Colonic mucosa (tissue), 4 donors: Measurements from ENCODE around the gene CCT7. TPM values are rescaled to one million over a fixed set of nuclear protein-coding genes. Genes with fewer than 3 reads are reported as not detected.

Experiments used
- DNase-seq: peaks from one replicate; pipeline ENCODE4 v3.0.0-alpha.2; 2020
- H3K27ac ChIP-seq: fragments of 200-600 bp; one replicate; pipeline ENCODE4 v1.8.0; 2021
- H3K27me3 ChIP-seq: fragments of 200-600 bp; one replicate; pipeline ENCODE4 v1.8.0; 2021
- H3K36me3 ChIP-seq: fragments of 200-600 bp; one replicate; pipeline ENCODE4 v1.8.0; 2021
- H3K4me1 ChIP-seq: fragments of 200-600 bp; one replicate; pipeline ENCODE4 v1.8.0; 2021; ENCODE audit warnings: mild to moderate bottlenecking
- H3K4me3 ChIP-seq: fragments of 200-600 bp; one replicate; pipeline ENCODE4 v1.8.0; 2021
- H3K9ac ChIP-seq, 2 donors: one replicate each; pipeline ENCODE4 v1.7.0; 2013; ENCODE audit warnings: control low read depth in 2 of 2, low read depth in 2 of 2, low read length in 2 of 2
- H3K9me3 ChIP-seq: fragments of 200-600 bp; one replicate; pipeline ENCODE4 v1.8.0; 2021
- CTCF ChIP-seq: fragments of 200-600 bp; IDR thresholded peaks from one replicate; pipeline ENCODE4 v1.8.0; 2022; ENCODE audit warnings: antibody characterized with exemption, mild to moderate bottlenecking
- intact Hi-C: fragments of 100-400 bp; cut with DNase I; formaldehyde crosslinking; loops from one replicate; pipeline ENCODE4 v1.14.1; 2022
- total RNA-seq, 2 donors: library from RNA; stranded (reverse); fragmentation: NEBNext Ultra II Directional in 1 of 2; extraction: Animal tissue kit (Norgen Biotek cat#: 25700) in 1 of 2; gene quantifications; one replicate each; pipeline ENCODE4 v1.2.1, GENCODE V29; 2021
- donor health status: healthy.
- donor health status: DM: no; HTN: no; CAD: no.
- donor health status: DM: no; HTN: no; CAD: no.

Gene CCT7
- total RNA-seq, 2 donors from 2014 or later, result 147 to 353 TPM

GRCh38 chr2:73279852-73280251 lies 45.7 kb downstream of the CCT7 start:
- intact Hi-C loops, result no loop called here
- no peak for DNase-seq
- Histone ChIP-seq H3K9me3 (no peaks in the 10 kb centered on the region), H3K4me1 (no peaks in the 10 kb centered on the region), H3K4me3 (no peak overlapping the region), H3K9ac (no peak overlapping the region), H3K27me3 (no peaks in the 10 kb centered on the region), H3K27ac (no peak overlapping the region), H3K36me3 (no peaks in the 10 kb centered on the region)
- TF ChIP-seq CTCF, result no peak

- H3K36me3 ChIP-seq, result no peaks in the 10 kb centered on the region
- H3K27ac ChIP-seq, result no peak overlapping the region
- intact Hi-C loops, result no loop called here
- H3K27me3 ChIP-seq, result no peaks in the 10 kb centered on the region
- no peak for DNase-seq
- TF ChIP-seq CTCF, result no peak
- no peaks in the 10 kb centered on the region for H3K4me1 ChIP-seq
- no peak overlapping the region for H3K9ac ChIP-seq
- H3K4me3 ChIP-seq, result no peak overlapping the region
- H3K9me3 ChIP-seq, result no peaks in the 10 kb centered on the region
These were observed 47.1 kb downstream of the CCT7 start for GRCh38 chr2:73281244-73281643.

- H3K9ac ChIP-seq, result no peak overlapping the region
- no peaks in the 10 kb centered on the region for H3K36me3 ChIP-seq
- H3K4me3 ChIP-seq, result no peak overlapping the region
- H3K9me3 ChIP-seq, result no peaks in the 10 kb centered on the region
- intact Hi-C loops, result no loop called here
- H3K4me1 ChIP-seq, result no peaks in the 10 kb centered on the region
- H3K27ac ChIP-seq, result no peak overlapping the region
- TF ChIP-seq CTCF, result no peak
- DNase-seq, result no peak
- H3K27me3 ChIP-seq, result no peaks in the 10 kb centered on the region
These were observed 48.9 kb downstream of the CCT7 start for GRCh38 chr2:73282924-73283544.

- H3K27me3 ChIP-seq, result no peaks in the 10 kb centered on the region
- peak overlapping the region; percentile 29 to 60 for H3K9ac ChIP-seq
These were observed 49.6 kb downstream of the CCT7 start for GRCh38 chr2:73283545-73284295.

More at GRCh38 chr2:73283545-73284295, 49.6 kb downstream of the CCT7 start:
- Histone ChIP-seq H3K4me1 (no peaks in the 10 kb centered on the region), H3K4me3 (peak overlapping the region; percentile 68), H3K9me3 (no peaks in the 10 kb centered on the region), H3K27ac (no peak overlapping the region), H3K36me3 (no peaks in the 10 kb centered on the region)
- intact Hi-C loops, result no loop called here
- no peak for DNase-seq
- no peak for TF ChIP-seq CTCF
